ENCODE data around the gene CACNA1D. TPM values are rescaled to one million over a fixed set of nuclear protein-coding genes. Genes with fewer than 3 reads are reported as not detected.

Gene CACNA1D
- total RNA-seq, 1 donor from 2014 or later = 1.3 TPM

GRCh38 chr3:53708001-53708621 lies 213.7 kb downstream of the CACNA1D start:
- intact Hi-C loops (cut with micrococcal nuclease) = no loop called here

- intact Hi-C loops (cut with micrococcal nuclease) = no loop called here
These were observed 214.8 kb downstream of the CACNA1D start for GRCh38 chr3:53709256-53709655.

- intact Hi-C loops (cut with micrococcal nuclease) = loop anchor here (1.0 to 10.0 kb wide), 7 partner anchors 33 to 595 kb away; no protein-coding TSS in a partner anchor
These were observed 215.7 kb downstream of the CACNA1D start for GRCh38 chr3:53709860-53710674.

GRCh38 chr3:53711387-53711786 lies 217.0 kb downstream of the CACNA1D start:
- intact Hi-C loops (cut with micrococcal nuclease) = loop anchor here (2.0 to 10.0 kb wide), 2 partner anchors 213 to 597 kb away; no protein-coding TSS in a partner anchor

GRCh38 chr3:53712817-53713388 lies 218.5 kb downstream of the CACNA1D start:
- intact Hi-C loops (cut with micrococcal nuclease) = loop anchor here (10.0 kb wide), 1 partner anchor 212 kb away; no protein-coding TSS in a partner anchor

GRCh38 chr3:53713626-53714025 lies 219.2 kb downstream of the CACNA1D start:
- intact Hi-C loops (cut with micrococcal nuclease) = loop anchor here (10.0 kb wide), 1 partner anchor 211 kb away; no protein-coding TSS in a partner anchor

- intact Hi-C loops (cut with micrococcal nuclease) = loop anchor here (10.0 kb wide), 1 partner anchor 209 kb away; no protein-coding TSS in a partner anchor
These were observed 221.5 kb downstream of the CACNA1D start for GRCh38 chr3:53715815-53716483.

- intact Hi-C loops (cut with micrococcal nuclease) = loop anchor here (10.0 kb wide), 1 partner anchor 208 kb away; no protein-coding TSS in a partner anchor
These were observed 222.6 kb downstream of the CACNA1D start for GRCh38 chr3:53716998-53717397.

GRCh38 chr3:53718462-53718861 lies 224.1 kb downstream of the CACNA1D start:
- intact Hi-C loops (cut with micrococcal nuclease) = loop anchor here (10.0 kb wide), 1 partner anchor 206 kb away; no protein-coding TSS in a partner anchor

GRCh38 chr3:53719796-53720195 lies 225.4 kb downstream of the CACNA1D start:
- intact Hi-C loops (cut with micrococcal nuclease) = loop anchor here (10.0 kb wide), 1 partner anchor 205 kb away; no protein-coding TSS in a partner anchor

GRCh38 chr3:53721187-53722119 lies 227.0 kb downstream of the CACNA1D start:
- intact Hi-C loops (cut with micrococcal nuclease) = no loop called here

GRCh38 chr3:53724566-53724965 lies 230.2 kb downstream of the CACNA1D start:
- intact Hi-C loops (cut with micrococcal nuclease) = no loop called here

- intact Hi-C loops (cut with micrococcal nuclease) = no loop called here
These were observed 231.1 kb downstream of the CACNA1D start for GRCh38 chr3:53725387-53725995.

- intact Hi-C loops (cut with micrococcal nuclease) = no loop called here
These were observed 232.2 kb downstream of the CACNA1D start for GRCh38 chr3:53726643-53727042.

GRCh38 chr3:53728606-53729005 lies 234.2 kb downstream of the CACNA1D start:
- intact Hi-C loops (cut with micrococcal nuclease) = no loop called here

GRCh38 chr3:53729159-53729558 lies 234.7 kb downstream of the CACNA1D start:
- intact Hi-C loops (cut with micrococcal nuclease) = no loop called here

- intact Hi-C loops (cut with micrococcal nuclease) = no loop called here
These were observed 235.2 kb downstream of the CACNA1D start for GRCh38 chr3:53729618-53730017.

- intact Hi-C loops (cut with micrococcal nuclease) = no loop called here
These were observed 236.2 kb downstream of the CACNA1D start for GRCh38 chr3:53730576-53730975.

GRCh38 chr3:53731934-53732624 lies 237.7 kb downstream of the CACNA1D start:
- intact Hi-C loops (cut with micrococcal nuclease) = no loop called here
